Activated CD8-positive, alpha-beta T cell treated with anti-CD3 and anti-CD28 coated beads for 36 hours (primary cell): ENCODE results near the gene FAF2. TPM values are rescaled to one million over a fixed set of nuclear protein-coding genes. Genes with fewer than 3 reads are reported as not detected.

Experiments
- ATAC-seq: fragments of 200-7000 bp; cut with Tn5 transposase; one replicate; pipeline ENCODE4 v1.10.0; 2021; ENCODE audit warnings: mild to moderate bottlenecking, moderate library complexity
- CTCF ChIA-PET: fragments of 350-600 bp; sonication (Branson Sonifier 250); formaldehyde crosslinking; loops from one replicate; lab custom pipeline; 2021; ENCODE audit warnings: antibody characterized with exemption; lab: Charles Lee
- POLR2A ChIA-PET: fragments of 350-600 bp; sonication (Branson Sonifier 250); formaldehyde crosslinking; loops from one replicate; lab custom pipeline; 2021; ENCODE audit warnings: antibody characterized with exemption; lab: Charles Lee
- DNase-seq: peaks from one replicate; pipeline ENCODE4 v3.0.0-alpha.2; 2020
- H3K27ac Mint-ChIP-seq: one replicate; pipeline ENCODE4 v1.8.0; 2021; ENCODE audit warnings: mild to moderate bottlenecking, mixed read lengths
- H3K27me3 Mint-ChIP-seq: one replicate; pipeline ENCODE4 v1.8.0; 2021; ENCODE audit warnings: mixed read lengths
- H3K36me3 Mint-ChIP-seq: one replicate; pipeline ENCODE4 v1.8.0; 2021; ENCODE audit warnings: low read depth, mixed read lengths
- H3K4me1 Mint-ChIP-seq: one replicate; pipeline ENCODE4 v1.8.0; 2021; ENCODE audit warnings: low read depth, mixed read lengths
- H3K4me3 Mint-ChIP-seq: one replicate; pipeline ENCODE4 v1.8.0; 2021; ENCODE audit warnings: mild to moderate bottlenecking, moderate library complexity, mixed read lengths
- H3K9me3 Mint-ChIP-seq: one replicate; pipeline ENCODE4 v1.8.0; 2021; ENCODE audit warnings: mixed read lengths
- CTCF ChIP-seq: fragments of 200-600 bp; IDR thresholded peaks from one replicate; pipeline ENCODE4 v1.8.0; 2022; ENCODE audit warnings: antibody characterized with exemption, mild to moderate bottlenecking
- intact Hi-C: fragments of 100-400 bp; cut with micrococcal nuclease; formaldehyde crosslinking; loops from one replicate; pipeline ENCODE4 v1.10.0; 2022
- total RNA-seq, 2 experiments: library from RNA; stranded (reverse); gene quantifications; one replicate each; pipeline ENCODE4 v1.2.3, GENCODE V29; 2021

FAF2 gene
- total RNA-seq, 2 experiments from 2014 or later = 32.6 to 33.0 TPM

- no peaks in the 10 kb centered on the region for H3K36me3 Mint-ChIP-seq
- POLR2A ChIA-PET = interaction anchor here (0.6 to 2.3 kb wide), 8 partner anchors 9 to 159 kb away, joined by 3 to 21 read pairs (median 4); partner anchors contain the start of genes FAF2 and KIAA1191
- intact Hi-C loops = no loop called here
- peaks cover 42% of the 10 kb centered on the region for H3K4me1 Mint-ChIP-seq
- no peaks in the 10 kb centered on the region for H3K27me3 Mint-ChIP-seq
- no peaks in the 10 kb centered on the region for H3K9me3 Mint-ChIP-seq
- H3K4me3 Mint-ChIP-seq = peak overlapping the region; percentile 77
- ATAC-seq (no peak), DNase-seq (no peak)
- H3K27ac Mint-ChIP-seq = peak overlapping the region; percentile 72
- TF ChIP-seq CTCF = no peak
- CTCF ChIA-PET = interaction anchor here (0.7 to 2.2 kb wide), 7 partner anchors 32 to 243 kb away, joined by 3 to 21 read pairs (median 4); partner anchors contain the start of genes EIF4E1B, FAF2, RNF44 and SNCB
Observed at GRCh38 chr5:176415240-176415951, 32.8 kb upstream of the FAF2 start.

GRCh38 chr5:176415952-176416924, 31.9 kb upstream of the FAF2 start, which contains the start of gene CLTB:
TSS of gene CLTB (minus strand) at chr5:176416539. CDS start at chr5:176416363, 176 bp downstream.
- peak; percentile 89 for DNase-seq
- POLR2A ChIA-PET = interaction anchor here (0.6 to 2.3 kb wide), 12 partner anchors 10 to 896 kb away, joined by 3 to 21 read pairs (median 4); partner anchors contain the start of genes FAF2 and KIAA1191
- peak within 1 kb of the TSS; percentile 72 for H3K27ac Mint-ChIP-seq
- no peaks in the 10 kb centered on the region for H3K27me3 Mint-ChIP-seq
- CTCF ChIA-PET = interaction anchor here (0.6 to 2.4 kb wide), 25 partner anchors 9 to 686 kb away, joined by 3 to 21 read pairs (median 4); partner anchors contain the start of genes EIF4E1B, FAF2, RNF44 and SNCB
- H3K4me3 Mint-ChIP-seq = peak within 1 kb of the TSS; percentile 77
- intact Hi-C loops = no loop called here
- no peaks in the 10 kb centered on the region for H3K36me3 Mint-ChIP-seq
- H3K4me1 Mint-ChIP-seq = peaks cover 40% of the 10 kb centered on the region
- no peaks in the 10 kb centered on the region for H3K9me3 Mint-ChIP-seq
- ATAC-seq = peak; percentile 96
- peak; percentile 71 for TF ChIP-seq CTCF

GRCh38 chr5:176416965-176417364, 31.2 kb upstream of the FAF2 start:
- intact Hi-C loops = no loop called here
- CTCF ChIA-PET = interaction anchor here (0.6 to 2.4 kb wide), 22 partner anchors 10 to 687 kb away, joined by 3 to 21 read pairs (median 5); partner anchors contain the start of genes FAF2, RNF44 and TSPAN17
- H3K27ac Mint-ChIP-seq = peak overlapping the region; percentile 32
- no peaks in the 10 kb centered on the region for H3K27me3 Mint-ChIP-seq
- no peaks in the 10 kb centered on the region for H3K36me3 Mint-ChIP-seq
- POLR2A ChIA-PET = interaction anchor here (0.6 to 2.3 kb wide), 3 partner anchors 15 to 118 kb away, joined by 3 to 21 read pairs (median 4); no protein-coding TSS in a partner anchor
- ATAC-seq (no peak), DNase-seq (no peak)
- peak overlapping the region; percentile 61 for H3K4me3 Mint-ChIP-seq
- no peak for TF ChIP-seq CTCF
- peaks cover 35% of the 10 kb centered on the region for H3K4me1 Mint-ChIP-seq
- H3K9me3 Mint-ChIP-seq = no peaks in the 10 kb centered on the region

GRCh38 chr5:176418251-176418650, 29.9 kb upstream of the FAF2 start:
- Mint-ChIP-seq H3K4me3 (no peak overlapping the region), H3K27me3 (peaks cover 2% of the 10 kb centered on the region), H3K9me3 (no peaks in the 10 kb centered on the region), H3K36me3 (no peaks in the 10 kb centered on the region), H3K4me1 (peaks cover 28% of the 10 kb centered on the region), H3K27ac (no peak overlapping the region)
- intact Hi-C loops = no loop called here
- CTCF ChIA-PET = interaction anchor here (1.0 to 2.4 kb wide), 4 partner anchors 8 to 152 kb away, joined by 4 to 12 read pairs (median 7); no protein-coding TSS in a partner anchor
- no peak for TF ChIP-seq CTCF
- ATAC-seq = no peak
- no peak for DNase-seq
- POLR2A ChIA-PET = interaction anchor here (0.9 to 1.0 kb wide), 2 partner anchors 14 to 30 kb away, joined by 3 to 4 read pairs; partner anchors contain the start of gene FAF2
